Measurements from ENCODE around the gene MAP3K7.

Gene MAP3K7

DNA sequence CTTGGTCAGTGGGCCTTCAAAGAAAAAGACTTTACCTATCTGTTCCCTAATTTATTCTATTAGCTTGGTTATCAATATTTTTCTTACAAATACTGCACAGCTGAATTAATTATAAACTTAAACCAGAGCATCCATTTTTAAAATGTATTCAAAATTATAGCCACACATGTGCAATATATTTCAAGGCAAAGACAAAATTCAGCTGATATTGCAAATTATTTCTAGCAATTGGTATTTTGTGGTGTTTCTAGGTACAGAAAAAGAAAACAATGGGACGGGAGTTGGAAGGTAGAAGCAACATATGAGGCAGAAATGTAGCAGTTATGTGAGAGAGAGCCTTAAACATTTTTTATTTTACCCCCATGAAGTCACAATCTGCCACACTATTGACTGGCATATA, 64.9 kb downstream of the MAP3K7 start:
- no peak for DNase-seq

DNA sequence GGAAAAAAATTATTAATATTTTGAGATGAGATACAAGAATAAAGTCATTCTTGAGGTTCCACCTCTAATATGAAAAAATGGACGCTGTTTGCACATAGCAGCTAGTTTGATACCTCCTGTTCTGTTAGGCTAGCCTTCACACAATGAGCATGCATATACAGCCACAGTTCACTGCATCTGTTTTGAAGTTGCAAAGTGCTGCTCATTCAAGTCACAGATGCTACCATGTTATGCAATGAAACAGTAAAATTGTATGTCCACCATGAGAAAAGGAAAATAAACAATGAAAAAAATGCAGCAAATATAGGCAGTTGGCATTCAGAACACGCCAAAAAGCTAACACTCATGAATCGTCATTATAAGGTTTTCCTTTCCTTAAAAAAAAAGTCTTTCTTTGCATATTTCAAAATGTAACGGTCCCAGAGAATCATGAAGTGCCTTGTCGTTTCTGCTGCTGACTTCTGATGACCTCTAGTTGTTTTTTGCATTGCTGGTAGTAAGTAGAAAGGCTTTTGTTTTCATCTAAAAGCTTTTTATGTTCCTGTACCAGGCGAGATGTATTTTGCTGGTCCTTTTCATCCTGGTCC, 70.7 kb downstream of the MAP3K7 start:
- no peak for DNase-seq

GRCh38 chr6:90514496-90514895, 72.4 kb downstream of the MAP3K7 start:
- DNase-seq = no peak

GRCh38 chr6:90508753-90509152, 78.1 kb downstream of the MAP3K7 start:
- no peak for DNase-seq

DNA sequence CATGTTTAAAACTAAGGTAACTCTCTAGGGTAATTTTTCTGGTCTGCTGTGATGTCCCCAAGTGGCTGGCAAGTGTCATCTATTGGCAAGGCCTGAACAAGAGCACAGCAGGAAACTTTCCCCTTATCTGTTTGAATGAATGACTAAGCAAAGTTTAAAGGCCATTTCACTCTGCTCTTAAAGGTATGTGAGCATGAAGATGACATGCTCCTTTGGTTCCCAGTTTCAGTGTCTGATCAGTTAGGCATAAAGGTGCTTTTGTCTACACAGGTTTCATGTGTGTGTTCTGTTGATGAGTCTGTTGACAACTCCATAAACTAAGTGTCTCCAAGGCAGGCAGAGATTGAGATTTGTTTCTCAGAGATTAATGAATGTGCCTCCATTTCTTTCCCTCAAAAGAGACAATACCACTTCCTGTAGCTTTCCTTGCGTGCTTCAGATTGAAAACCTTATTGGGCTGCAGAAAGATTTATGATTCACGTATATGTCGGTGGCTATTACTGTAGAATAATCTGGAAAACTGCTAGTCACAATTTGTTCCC, 83.9 kb downstream of the MAP3K7 start:
- DNase-seq = no peak

DNA sequence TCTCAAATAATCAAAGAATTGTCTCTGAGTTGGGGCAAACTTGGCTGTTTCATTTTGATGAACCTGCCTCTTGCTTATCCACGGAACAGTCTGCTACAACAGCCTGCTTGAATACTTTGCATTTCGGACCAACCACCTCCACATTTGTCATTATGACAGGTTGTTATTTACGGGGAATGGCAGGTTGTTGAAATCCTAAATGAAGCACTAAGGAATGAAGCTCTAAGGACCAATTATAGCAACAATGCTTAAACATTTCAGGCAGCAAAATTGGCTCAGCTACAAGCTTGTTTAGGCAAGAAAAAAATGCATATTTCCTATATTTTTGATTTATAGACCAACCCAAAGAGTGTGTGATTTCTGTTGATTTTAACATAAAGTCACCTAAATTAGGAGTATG, 84.5 kb downstream of the MAP3K7 start:
- peak; percentile 22 for DNase-seq

- DNase-seq = no peak
These were observed 86.4 kb downstream of the MAP3K7 start for GRCh38 chr6:90500458-90500857.

- DNase-seq = no peak
These were observed 89.5 kb downstream of the MAP3K7 start for GRCh38 chr6:90497411-90497810.

GRCh38 chr6:90496258-90497016, 90.4 kb downstream of the MAP3K7 start:
- DNase-seq = no peak

DNA sequence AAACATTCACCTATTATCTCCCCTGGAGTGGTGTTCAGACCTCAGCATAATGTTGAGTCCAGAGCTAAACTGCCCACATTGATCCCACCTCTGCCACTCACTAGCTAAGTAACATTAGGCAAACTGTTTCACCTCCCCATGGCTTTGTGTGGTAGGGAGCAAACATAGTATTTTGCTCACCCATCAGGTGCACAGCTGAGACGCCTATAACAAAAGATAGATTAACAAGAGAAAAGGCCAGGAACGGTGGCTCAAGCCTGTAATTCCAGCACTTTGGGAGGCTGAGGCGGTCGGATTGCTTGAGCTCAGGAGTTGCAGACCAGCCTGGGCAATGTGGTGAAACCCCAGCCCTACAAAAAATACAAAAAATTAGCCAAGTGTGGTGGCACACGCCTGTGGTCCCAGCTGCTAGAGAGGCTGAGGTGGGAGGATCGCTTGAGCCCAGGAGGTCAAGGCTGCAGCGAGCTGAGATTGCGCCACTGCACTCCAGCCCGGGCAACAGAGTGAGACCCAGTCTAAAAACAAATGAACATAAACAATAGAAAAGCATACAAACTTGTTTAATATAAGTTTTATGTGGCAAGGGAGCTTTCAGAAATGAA, 91.6 kb downstream of the MAP3K7 start:
- no peak for DNase-seq

- DNase-seq = no peak
These were observed 92.6 kb downstream of the MAP3K7 start for GRCh38 chr6:90494067-90494780.

- no peak for DNase-seq
These were observed 93.5 kb downstream of the MAP3K7 start for GRCh38 chr6:90493332-90493731.

DNA sequence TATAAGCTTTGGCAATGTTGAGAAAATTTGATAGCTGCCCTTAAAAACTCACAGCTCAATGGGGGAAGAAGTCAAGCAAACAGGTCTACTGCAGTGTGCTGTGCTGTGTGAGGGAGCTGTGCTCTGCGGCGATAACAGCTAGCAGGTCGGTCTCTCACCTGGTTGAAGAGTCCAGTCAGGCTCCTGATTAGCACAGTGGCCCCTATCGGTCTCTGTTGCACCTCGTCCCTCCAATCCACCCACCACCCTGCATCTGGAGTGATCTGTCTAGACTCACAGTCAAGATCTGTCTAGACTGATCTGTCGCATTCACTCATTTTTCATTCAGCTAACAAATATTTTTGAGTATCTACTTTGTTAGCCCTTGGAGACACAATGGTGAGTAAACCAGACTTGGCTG, 94.1 kb downstream of the MAP3K7 start:
- DNase-seq = no peak

- DNase-seq = no peak
These were observed 94.5 kb downstream of the MAP3K7 start for GRCh38 chr6:90492369-90492768.

GRCh38 chr6:90490030-90490716, 96.7 kb downstream of the MAP3K7 start:
- no peak for DNase-seq

- DNase-seq = no peak
These were observed 98.1 kb downstream of the MAP3K7 start for GRCh38 chr6:90488816-90489215.

GRCh38 chr6:90485635-90486277, 101.1 kb downstream of the MAP3K7 start:
- no peak for DNase-seq

DNA sequence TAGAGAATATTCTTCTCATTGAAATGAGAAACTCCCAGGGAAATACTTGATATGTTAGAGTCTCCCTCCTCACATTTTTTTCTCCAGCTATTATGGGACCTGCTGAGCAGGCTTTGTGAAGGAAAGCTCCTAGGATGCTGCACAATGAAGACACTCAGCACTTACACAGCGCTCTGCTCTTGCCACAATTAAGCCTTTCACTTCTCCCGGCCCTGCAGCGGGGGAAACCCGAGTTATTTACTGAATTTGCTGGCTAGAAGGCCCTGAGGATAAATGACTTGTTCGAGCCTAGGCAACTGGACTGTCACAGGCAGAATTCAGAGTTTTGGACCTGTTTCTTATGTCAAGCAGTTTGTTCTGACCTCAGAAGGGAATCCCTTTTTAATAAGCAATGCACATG, 102.0 kb downstream of the MAP3K7 start:
- DNase-seq = no peak

DNA sequence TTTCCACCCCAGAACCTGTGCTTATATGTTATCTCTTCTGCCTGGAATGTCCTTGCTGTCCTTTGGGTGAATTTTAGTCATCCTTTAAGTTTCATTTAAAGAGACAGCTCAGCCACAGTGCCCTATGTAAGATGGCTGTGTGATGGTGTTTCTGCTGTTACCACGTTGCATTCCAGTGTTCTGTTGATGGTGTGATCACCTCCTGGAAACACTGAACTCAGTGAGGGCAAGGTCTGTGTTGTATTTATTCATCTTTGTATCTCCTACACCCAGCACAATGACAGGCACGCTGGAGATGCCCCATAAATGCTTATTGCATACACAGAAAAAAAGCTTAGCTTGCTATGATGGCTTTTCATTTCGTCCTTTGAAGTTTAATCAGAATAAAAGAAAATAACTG, 102.5 kb downstream of the MAP3K7 start:
- DNase-seq = no peak

DNA sequence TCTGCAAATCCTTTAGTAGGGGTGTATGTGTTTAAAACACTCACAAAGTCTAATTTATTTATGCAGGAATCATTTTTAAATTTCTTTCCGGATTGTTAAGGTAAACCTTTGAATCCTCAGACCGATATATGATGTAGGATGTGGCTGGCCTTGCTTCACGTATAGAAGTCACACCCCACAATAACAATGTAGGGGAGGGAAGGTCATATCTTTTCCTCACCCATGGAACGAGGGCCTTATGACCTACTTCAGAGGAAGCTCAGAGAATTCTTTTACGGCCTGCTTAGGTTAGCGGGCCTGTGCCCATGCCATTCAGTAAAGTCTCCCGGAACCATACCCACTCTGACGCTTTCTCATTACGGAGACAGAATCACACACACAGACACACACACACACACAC, 102.9 kb downstream of the MAP3K7 start:
- DNase-seq = no peak

GRCh38 chr6:90483116-90483839, 103.6 kb downstream of the MAP3K7 start:
- DNase-seq = no peak

DNA sequence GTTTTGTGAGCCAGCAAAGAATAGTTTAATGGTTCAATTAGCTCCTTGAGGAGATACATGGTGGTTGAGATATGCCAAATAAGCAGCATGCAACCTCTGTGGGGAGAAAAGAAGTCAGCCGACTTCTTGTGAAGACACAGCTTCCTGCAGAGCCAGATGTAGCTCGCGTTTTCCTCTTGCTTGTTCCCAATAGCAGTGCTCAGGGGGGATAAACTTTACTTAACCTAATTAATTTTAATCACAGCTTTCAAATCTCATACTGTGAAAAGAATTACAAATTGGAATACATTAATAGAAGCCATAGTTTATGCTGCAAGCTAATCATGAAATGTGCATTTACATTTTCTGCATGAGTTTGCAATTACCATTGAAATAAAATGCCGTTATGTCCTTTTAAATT, 106.2 kb downstream of the MAP3K7 start:
- DNase-seq = no peak
